Hematopoietic multipotent progenitor cell treated with erythropoietin and hydrocortisone succinate and interleukin-3 and kit ligand, for 4 days (in vitro differentiated cells): Measurements from ENCODE around the gene SEL1L.
A peak's percentile ranks its signal among the peaks of the same experiment; 100 is the strongest.
"Not testable (repeated sequence)": the region's sequence is repeated elsewhere in the genome, so short reads cannot be mapped to it uniquely, and the experiment has no call there.

Experiments used
- DNase-seq: peaks from one replicate; pipeline ENCODE4 v3.0.0-alpha.2; 2015

The SEL1L gene

GRCh38 chr14:81472096-81472800 is 61.4 kb downstream of the SEL1L start:
- no peak for DNase-seq

- no peak for DNase-seq
Measured at GRCh38 chr14:81471062-81471461, 62.6 kb downstream of the SEL1L start.

- not testable (repeated sequence) for DNase-seq
Measured at GRCh38 chr14:81470557-81470826, 63.2 kb downstream of the SEL1L start.

GRCh38 chr14:81466854-81467253 is 66.8 kb downstream of the SEL1L start:
- DNase-seq, result no peak

- DNase-seq, result no peak
Measured at GRCh38 chr14:81465507-81466228, 68.0 kb downstream of the SEL1L start.

DNA sequence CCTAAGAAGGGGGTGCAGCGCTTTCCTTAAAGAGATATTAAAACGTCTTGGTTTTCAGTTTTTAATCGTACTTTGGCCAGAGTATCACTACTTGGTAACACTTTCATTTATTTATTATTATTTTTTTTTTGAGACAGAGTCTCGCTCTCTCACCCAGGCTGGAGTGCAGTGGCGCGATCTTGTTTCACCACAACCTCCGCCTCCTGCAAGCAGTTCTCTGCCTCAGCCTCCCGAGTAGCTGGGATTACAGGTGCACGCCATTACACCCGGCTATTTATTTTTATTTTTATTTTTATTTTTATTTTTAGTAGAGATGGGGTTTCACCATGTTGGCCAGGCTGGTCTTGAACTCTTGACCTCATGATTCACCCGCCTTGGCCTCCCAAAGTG is 68.7 kb downstream of the SEL1L start:
- not testable (repeated sequence) for DNase-seq

DNA sequence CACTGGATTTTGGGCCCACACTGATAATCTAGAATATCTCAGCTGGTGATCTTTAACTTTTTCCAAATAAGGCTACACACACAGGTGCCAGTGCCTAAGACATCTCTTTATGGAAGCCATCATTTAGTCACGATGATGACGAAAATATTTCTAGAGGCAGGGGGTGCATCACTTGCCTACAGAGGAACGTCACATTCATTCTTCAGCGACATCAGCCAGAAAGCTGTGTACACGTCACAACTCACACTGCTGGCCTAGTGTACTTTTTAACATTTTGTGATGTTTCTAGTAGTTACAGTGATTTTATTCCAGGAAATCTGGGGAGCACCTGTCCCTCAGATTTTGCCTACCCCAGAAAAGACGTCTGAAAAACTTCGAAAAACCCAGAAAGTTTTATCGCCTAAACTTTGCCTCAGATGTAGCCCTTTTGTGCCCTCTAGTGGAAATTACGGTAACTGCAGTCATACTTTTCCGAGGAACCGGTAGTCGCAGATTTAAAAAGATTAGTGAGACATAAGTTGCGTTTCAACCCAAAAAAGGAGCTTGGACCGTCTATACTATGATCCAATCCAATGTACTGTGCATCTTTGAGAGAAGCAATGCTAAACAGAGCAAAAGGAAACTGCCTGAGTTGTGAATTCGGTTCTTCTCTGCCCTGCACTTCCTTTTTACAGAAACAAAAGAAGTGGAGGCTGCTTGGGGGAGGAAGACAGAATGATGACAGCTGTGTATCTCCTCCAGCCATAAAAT is 69.2 kb downstream of the SEL1L start:
- peak; percentile 88 for DNase-seq

- not testable (repeated sequence) for DNase-seq
Measured at GRCh38 chr14:81462356-81462755, 71.3 kb downstream of the SEL1L start.

- DNase-seq, result no peak
Measured at GRCh38 chr14:81459912-81460311, 73.7 kb downstream of the SEL1L start.

DNA sequence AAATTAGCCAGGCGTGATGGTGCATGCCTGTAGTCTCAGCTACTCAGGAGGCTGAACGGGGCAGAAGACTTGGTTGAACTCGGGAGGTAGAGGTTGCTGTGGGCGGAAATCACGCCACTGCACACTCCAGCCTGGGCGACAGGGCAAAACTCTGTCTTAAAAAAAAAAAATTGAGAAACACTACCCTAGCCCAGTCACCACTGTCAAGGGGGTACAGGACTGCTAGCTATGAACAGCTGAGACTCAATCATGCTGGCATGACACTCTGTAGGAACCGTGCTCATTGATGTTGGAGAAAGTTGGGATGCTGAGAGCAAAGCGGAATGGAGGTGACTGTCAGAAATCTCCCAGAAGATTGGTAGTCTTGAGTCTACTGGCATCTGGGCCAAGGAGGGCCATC is 75.3 kb downstream of the SEL1L start:
- no peak for DNase-seq

DNA sequence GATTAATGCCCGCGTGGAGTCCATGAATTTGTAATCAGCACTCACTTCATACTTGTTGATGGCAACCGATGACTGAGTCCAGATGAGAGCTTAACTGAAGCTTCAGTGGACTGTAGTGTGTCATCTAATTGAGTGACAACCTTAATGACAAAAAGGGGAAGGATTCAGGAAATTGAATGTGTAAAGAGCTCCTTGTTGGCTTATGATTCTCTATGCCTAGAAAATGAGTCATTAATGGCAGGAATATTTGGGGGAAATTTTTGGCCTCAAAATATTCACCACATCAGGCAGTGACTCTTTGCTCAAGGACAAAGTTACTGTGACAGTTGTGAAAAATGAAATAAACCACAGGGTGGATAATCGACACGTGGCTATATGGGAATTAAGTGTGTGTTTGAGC is 78.3 kb downstream of the SEL1L start:
- peak; percentile 23 for DNase-seq

DNA sequence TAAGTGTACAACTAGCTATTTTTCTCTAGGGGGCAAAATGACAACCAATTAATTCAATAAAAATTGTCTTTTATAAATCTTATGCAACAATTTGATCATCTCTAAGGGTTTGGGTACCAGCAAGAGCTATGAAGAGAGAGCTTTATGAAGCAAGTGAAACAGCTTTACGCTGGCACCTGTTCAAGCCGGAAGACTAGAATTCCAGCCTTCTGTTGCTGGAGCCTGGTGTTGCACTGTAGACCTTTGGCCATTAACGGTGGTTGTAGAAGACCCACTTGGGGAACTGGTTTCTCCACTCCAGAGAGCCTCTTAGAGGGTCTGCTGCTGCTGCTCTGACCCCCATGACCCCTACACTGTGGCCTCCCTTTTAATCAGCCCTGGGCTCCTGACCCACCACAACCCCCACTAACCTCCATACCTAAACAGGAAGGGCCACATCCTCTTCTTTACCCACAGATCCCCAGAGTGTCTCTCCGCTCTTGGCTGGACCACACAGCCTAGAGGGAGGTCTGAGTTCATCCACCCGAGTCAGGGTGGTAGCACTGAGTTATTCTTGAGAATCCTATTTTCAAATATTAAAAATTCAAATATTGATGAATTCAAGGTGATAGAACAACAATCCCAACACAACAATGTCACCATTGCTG is 79.0 kb downstream of the SEL1L start:
- no peak for DNase-seq

- peak; percentile 85 for DNase-seq
Measured at GRCh38 chr14:81453166-81453766, 80.4 kb downstream of the SEL1L start.

DNA sequence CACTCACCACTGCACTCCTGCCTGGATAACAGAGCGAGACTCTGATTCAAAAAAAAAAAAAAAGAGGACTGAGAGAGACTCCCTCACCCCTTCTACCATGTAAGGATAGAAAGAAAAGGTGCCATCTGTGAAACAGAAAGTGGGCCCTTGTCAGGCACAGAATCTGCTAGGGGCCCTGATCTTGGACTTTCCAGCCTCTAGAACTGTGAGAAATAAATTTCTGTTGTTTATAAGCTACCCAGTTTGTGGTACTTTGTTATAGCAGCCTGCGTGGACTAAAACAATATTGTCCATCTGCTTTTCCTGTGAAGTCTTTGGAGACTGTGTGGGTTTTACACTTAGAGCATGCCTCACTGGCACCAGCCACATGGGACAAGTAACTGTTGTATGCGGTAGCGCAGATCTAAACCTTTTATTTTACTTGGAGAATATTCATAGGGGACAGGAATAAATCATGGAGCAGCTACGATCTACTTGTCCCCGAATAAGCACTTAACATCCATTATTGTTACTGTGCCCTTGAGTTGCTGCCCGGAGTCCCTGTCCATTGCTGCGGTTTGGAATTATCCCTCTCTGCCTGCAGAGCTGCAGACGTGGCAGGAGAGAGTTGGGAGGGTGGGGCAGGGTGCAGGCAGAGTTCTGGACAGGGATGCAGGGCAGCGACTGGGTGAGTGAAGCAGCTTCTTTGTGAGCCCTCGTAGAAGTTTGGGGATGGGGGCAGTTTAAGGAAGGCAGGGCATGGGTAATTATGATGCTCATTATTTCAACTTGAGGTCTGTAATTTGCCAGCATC is 81.1 kb downstream of the SEL1L start:
- no peak for DNase-seq

- DNase-seq, result no peak
Measured at GRCh38 chr14:81450976-81451375, 82.7 kb downstream of the SEL1L start.

- no peak for DNase-seq
Measured at GRCh38 chr14:81450100-81450531, 83.5 kb downstream of the SEL1L start.

DNA sequence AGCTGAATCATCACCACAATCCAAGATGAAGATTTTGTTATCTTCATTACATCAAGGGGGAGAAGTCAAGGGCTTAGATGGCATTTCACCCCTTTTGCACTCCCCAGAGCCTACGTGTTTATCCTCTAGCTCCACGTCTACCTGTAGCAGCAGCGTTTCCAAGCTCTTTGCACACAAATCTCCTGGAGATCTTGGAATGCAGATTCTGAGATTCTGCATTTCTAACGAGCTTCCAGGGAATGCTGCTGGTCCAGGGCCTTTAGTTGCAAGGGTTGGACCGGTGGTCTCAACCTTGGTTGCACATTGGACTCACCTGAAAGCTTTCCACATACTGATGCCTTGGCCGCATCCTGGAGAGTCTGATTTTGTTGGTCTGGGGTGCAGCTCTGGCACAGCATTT is 84.1 kb downstream of the SEL1L start:
- DNase-seq, result no peak

- no peak for DNase-seq
Measured at GRCh38 chr14:81449114-81449513, 84.5 kb downstream of the SEL1L start.

GRCh38 chr14:81447021-81447764 is 86.5 kb downstream of the SEL1L start:
- DNase-seq, result no peak

GRCh38 chr14:81446279-81447007 is 87.2 kb downstream of the SEL1L start:
- DNase-seq, result no peak

GRCh38 chr14:81441626-81442134 is 92.0 kb downstream of the SEL1L start:
- DNase-seq, result no peak
